Activated CD8-positive, alpha-beta memory T cell treated with anti-CD3 and anti-CD28 coated beads for 24 hours (primary cell): ENCODE data around the gene CBLB.

ENCODE experiments used
- DNase-seq: peaks from one replicate; pipeline ENCODE4 v3.0.0-alpha.2; 2020

Gene CBLB

GRCh38 chr3:105845488-105845887 lies 23.3 kb downstream of the CBLB start:
- DNase-seq = no peak

- DNase-seq = no peak
Observed at GRCh38 chr3:105844704-105845103, 24.1 kb downstream of the CBLB start.

GRCh38 chr3:105843994-105844393 lies 24.8 kb downstream of the CBLB start:
- no peak for DNase-seq

- DNase-seq = no peak
Observed at GRCh38 chr3:105842943-105843342, 25.9 kb downstream of the CBLB start.

GRCh38 chr3:105842449-105842848 lies 26.4 kb downstream of the CBLB start:
- no peak for DNase-seq

GRCh38 chr3:105837947-105838346 lies 30.9 kb downstream of the CBLB start:
- DNase-seq = no peak

GRCh38 chr3:105837143-105837740 lies 31.6 kb downstream of the CBLB start:
- DNase-seq = no peak

GRCh38 chr3:105836533-105836932 lies 32.3 kb downstream of the CBLB start:
- no peak for DNase-seq

- DNase-seq = no peak
Observed at GRCh38 chr3:105835606-105836005, 33.2 kb downstream of the CBLB start.

GRCh38 chr3:105834768-105835167 lies 34.0 kb downstream of the CBLB start:
- DNase-seq = no peak

- DNase-seq = no peak
Observed at GRCh38 chr3:105832644-105833043, 36.2 kb downstream of the CBLB start.

- DNase-seq = no peak
Observed at GRCh38 chr3:105830836-105831235, 38.0 kb downstream of the CBLB start.

GRCh38 chr3:105829871-105830622 lies 38.8 kb downstream of the CBLB start:
- DNase-seq = no peak

- peak; percentile 65 for DNase-seq
Observed at GRCh38 chr3:105829229-105829628, 39.6 kb downstream of the CBLB start.

GRCh38 chr3:105828703-105829102 lies 40.1 kb downstream of the CBLB start:
- DNase-seq = no peak

- no peak for DNase-seq
Observed at GRCh38 chr3:105827959-105828358, 40.9 kb downstream of the CBLB start.

GRCh38 chr3:105826778-105827634 lies 41.8 kb downstream of the CBLB start:
- DNase-seq = peak; percentile 66

GRCh38 chr3:105824129-105824528 lies 44.7 kb downstream of the CBLB start:
- DNase-seq = no peak

GRCh38 chr3:105823149-105823867 lies 45.5 kb downstream of the CBLB start:
- no peak for DNase-seq

GRCh38 chr3:105822171-105823123 lies 46.4 kb downstream of the CBLB start:
- no peak for DNase-seq

- no peak for DNase-seq
Observed at GRCh38 chr3:105821433-105821832, 47.4 kb downstream of the CBLB start.

- DNase-seq = no peak
Observed at GRCh38 chr3:105816833-105817232, 52.0 kb downstream of the CBLB start.
